Neuron (in vitro differentiated cells): Measurements from ENCODE around the gene KCTD4.
"Not testable (repeated sequence)": the region's sequence is repeated elsewhere in the genome, so short reads cannot be mapped to it uniquely, and the experiment has no call there.

Experiments
- H2AFZ ChIP-seq: one replicate; pipeline ENCODE4 v1.6.1; 2013; ENCODE audit warnings: low read depth, mild to moderate bottlenecking, inconsistent platforms, low read length, moderate library complexity
- H3K27me3 ChIP-seq: one replicate; pipeline ENCODE4 v1.6.1; 2013; ENCODE audit warnings: low read length; ENCODE audit not compliant: insufficient read depth
- H3K36me3 ChIP-seq: one replicate; pipeline ENCODE4 v1.6.1; 2013; ENCODE audit warnings: low read length; ENCODE audit not compliant: insufficient read depth
- H3K4me1 ChIP-seq: one replicate; pipeline ENCODE4 v1.6.1; 2013; ENCODE audit warnings: low read length; ENCODE audit not compliant: insufficient read depth
- H3K4me3 ChIP-seq: 2 replicates; pipeline ENCODE4 v1.5.1; 2013; ENCODE audit warnings: mild to moderate bottlenecking, low read length, moderate library complexity
- H3K9me3 ChIP-seq: one replicate; pipeline ENCODE4 v1.6.1; 2013; ENCODE audit warnings: low read length

The KCTD4 gene

GRCh38 chr13:45207319-45207718 lies 6.5 kb upstream of the KCTD4 start:
- Histone ChIP-seq H2AFZ (no peak overlapping the region), H3K36me3 (peaks cover 21% of the 10 kb centered on the region), H3K27me3 (no peaks in the 10 kb centered on the region), H3K4me1 (no peaks in the 10 kb centered on the region), H3K9me3 (no peaks in the 10 kb centered on the region), H3K4me3 (no peak overlapping the region)

GRCh38 chr13:45206340-45206739 lies 5.5 kb upstream of the KCTD4 start:
- H2AFZ ChIP-seq: no peak overlapping the region
- peaks cover 24% of the 10 kb centered on the region for H3K36me3 ChIP-seq
- H3K9me3 ChIP-seq: no peaks in the 10 kb centered on the region
- H3K27me3 ChIP-seq: no peaks in the 10 kb centered on the region
- H3K4me1 ChIP-seq: no peaks in the 10 kb centered on the region
- H3K4me3 ChIP-seq: no peak overlapping the region

- no peak overlapping the region for H3K4me3 ChIP-seq
- no peaks in the 10 kb centered on the region for H3K27me3 ChIP-seq
- no peaks in the 10 kb centered on the region for H3K4me1 ChIP-seq
- peaks cover 14% of the 10 kb centered on the region for H3K36me3 ChIP-seq
- no peaks in the 10 kb centered on the region for H3K9me3 ChIP-seq
- no peak overlapping the region for H2AFZ ChIP-seq
These were observed 4.3 kb upstream of the KCTD4 start for GRCh38 chr13:45205124-45205523.

GRCh38 chr13:45199711-45200110 lies 1.1 kb downstream of the KCTD4 start:
- Histone ChIP-seq H2AFZ (no peak overlapping the region), H3K9me3 (no peaks in the 10 kb centered on the region), H3K4me1 (no peaks in the 10 kb centered on the region), H3K36me3 (peaks cover 5% of the 10 kb centered on the region), H3K27me3 (no peaks in the 10 kb centered on the region), H3K4me3 (no peak overlapping the region)

- Histone ChIP-seq H3K27me3 (no peaks in the 10 kb centered on the region), H2AFZ (no peak overlapping the region), H3K36me3 (peaks cover 5% of the 10 kb centered on the region), H3K4me1 (no peaks in the 10 kb centered on the region), H3K9me3 (no peaks in the 10 kb centered on the region), H3K4me3 (no peak overlapping the region)
These were observed 1.9 kb downstream of the KCTD4 start for GRCh38 chr13:45198924-45199323.

GRCh38 chr13:45198041-45198440 lies 2.8 kb downstream of the KCTD4 start:
- no peaks in the 10 kb centered on the region for H3K27me3 ChIP-seq
- no peak overlapping the region for H2AFZ ChIP-seq
- no peaks in the 10 kb centered on the region for H3K9me3 ChIP-seq
- peaks cover 5% of the 10 kb centered on the region for H3K36me3 ChIP-seq
- H3K4me3 ChIP-seq: no peak overlapping the region
- H3K4me1 ChIP-seq: peaks cover 2% of the 10 kb centered on the region

GRCh38 chr13:45196622-45197021 lies 4.2 kb downstream of the KCTD4 start:
- H3K36me3 ChIP-seq: peaks cover 3% of the 10 kb centered on the region

GRCh38 chr13:45196096-45196495 lies 4.7 kb downstream of the KCTD4 start:
- Histone ChIP-seq H3K4me3 (no peak overlapping the region), H3K36me3 (peaks cover 2% of the 10 kb centered on the region), H3K27me3 (no peaks in the 10 kb centered on the region), H2AFZ (no peak overlapping the region), H3K4me1 (peaks cover 8% of the 10 kb centered on the region), H3K9me3 (no peaks in the 10 kb centered on the region)

More at GRCh38 chr13:45196622-45197021, 4.2 kb downstream of the KCTD4 start:
- Histone ChIP-seq H3K4me1 (peaks cover 8% of the 10 kb centered on the region), H3K27me3 (no peaks in the 10 kb centered on the region), H3K4me3 (no peak overlapping the region), H2AFZ (no peak overlapping the region), H3K9me3 (no peaks in the 10 kb centered on the region)

- Histone ChIP-seq H3K4me3 (no peak overlapping the region), H3K36me3 (peaks cover 2% of the 10 kb centered on the region), H3K27me3 (no peaks in the 10 kb centered on the region), H2AFZ (no peak overlapping the region), H3K9me3 (no peaks in the 10 kb centered on the region), H3K4me1 (peaks cover 8% of the 10 kb centered on the region)
These were observed 5.4 kb downstream of the KCTD4 start for GRCh38 chr13:45195421-45195820.

GRCh38 chr13:45194081-45194939 lies 6.5 kb downstream of the KCTD4 start:
- Histone ChIP-seq H3K9me3 (no peaks in the 10 kb centered on the region), H2AFZ (no peak overlapping the region), H3K4me1 (peaks cover 8% of the 10 kb centered on the region), H3K36me3 (peaks cover 2% of the 10 kb centered on the region), H3K27me3 (no peaks in the 10 kb centered on the region), H3K4me3 (no peak overlapping the region)

- Histone ChIP-seq H3K27me3 (no peaks in the 10 kb centered on the region), H2AFZ (no peak overlapping the region), H3K36me3 (peaks cover 2% of the 10 kb centered on the region), H3K9me3 (no peaks in the 10 kb centered on the region), H3K4me3 (no peak overlapping the region), H3K4me1 (peaks cover 8% of the 10 kb centered on the region)
These were observed 9.0 kb downstream of the KCTD4 start for GRCh38 chr13:45191874-45192273.

- not testable (repeated sequence) for H3K27me3 ChIP-seq, H3K9me3 ChIP-seq, H3K4me1 ChIP-seq, H2AFZ ChIP-seq, H3K36me3 ChIP-seq, H3K4me3 ChIP-seq
These were observed 11.3 kb downstream of the KCTD4 start for GRCh38 chr13:45189511-45189910.

GRCh38 chr13:45189077-45189476 lies 11.8 kb downstream of the KCTD4 start:
- H3K27me3 ChIP-seq, H3K4me1 ChIP-seq, H3K4me3 ChIP-seq, H3K36me3 ChIP-seq, H2AFZ ChIP-seq, H3K9me3 ChIP-seq: not testable (repeated sequence)

GRCh38 chr13:45185286-45185685 lies 15.6 kb downstream of the KCTD4 start:
- Histone ChIP-seq H2AFZ (no peak overlapping the region), H3K36me3 (peaks cover 9% of the 10 kb centered on the region), H3K4me3 (no peak overlapping the region), H3K27me3 (no peaks in the 10 kb centered on the region), H3K9me3 (no peaks in the 10 kb centered on the region), H3K4me1 (no peaks in the 10 kb centered on the region)
